Occipital lobe (tissue), 2 donors: ENCODE measurements around the gene IL19. TPM values are rescaled to one million over a fixed set of nuclear protein-coding genes. Genes with fewer than 3 reads are reported as not detected.
"Not testable (repeated sequence)": the region's sequence is repeated elsewhere in the genome, so short reads cannot be mapped to it uniquely, and the experiment has no call there.

Experiments used
- DNase-seq: peaks from one replicate; lab custom pipeline; 2025; lab: John Stamatoyannopoulos, UW
- total RNA-seq: library from RNA; depleted of rRNA; stranded (reverse); fragments of >200 nt; gene quantifications from one replicate; pipeline ENCODE4 v1.2.3, GENCODE V29; 2014

The IL19 gene
- total RNA-seq, 1 donor from 2014 or later, result not detected

GRCh38 chr1:206829875-206830274, 59.3 kb downstream of the IL19 start:
- no peak for DNase-seq

GRCh38 chr1:206831650-206832049, 61.1 kb downstream of the IL19 start:
- no peak for DNase-seq

DNA sequence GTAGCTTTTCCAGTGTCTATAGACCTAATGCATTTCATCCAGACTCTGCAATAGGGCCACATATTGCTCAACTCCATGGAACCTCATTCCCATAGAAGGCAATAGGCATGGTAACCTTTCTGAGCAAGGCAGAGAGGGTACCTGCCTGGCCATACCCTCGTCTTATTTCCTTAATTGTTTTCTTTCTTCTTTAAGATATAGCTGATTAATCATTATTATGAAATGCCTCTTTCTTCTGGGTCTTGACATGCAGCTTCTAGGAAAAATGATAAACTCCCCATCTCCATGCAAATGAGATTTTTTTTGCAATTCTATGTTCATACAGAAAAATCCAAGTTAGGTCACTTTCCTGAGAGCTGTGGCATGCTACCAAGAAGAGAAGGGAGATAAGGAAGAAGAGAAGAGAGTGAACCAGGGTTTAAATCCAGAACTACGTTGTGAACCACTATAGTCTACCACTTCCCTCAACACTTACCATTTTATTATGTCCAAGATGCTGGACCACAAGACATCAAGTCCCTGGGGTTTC, 61.8 kb downstream of the IL19 start:
- no peak for DNase-seq

DNA sequence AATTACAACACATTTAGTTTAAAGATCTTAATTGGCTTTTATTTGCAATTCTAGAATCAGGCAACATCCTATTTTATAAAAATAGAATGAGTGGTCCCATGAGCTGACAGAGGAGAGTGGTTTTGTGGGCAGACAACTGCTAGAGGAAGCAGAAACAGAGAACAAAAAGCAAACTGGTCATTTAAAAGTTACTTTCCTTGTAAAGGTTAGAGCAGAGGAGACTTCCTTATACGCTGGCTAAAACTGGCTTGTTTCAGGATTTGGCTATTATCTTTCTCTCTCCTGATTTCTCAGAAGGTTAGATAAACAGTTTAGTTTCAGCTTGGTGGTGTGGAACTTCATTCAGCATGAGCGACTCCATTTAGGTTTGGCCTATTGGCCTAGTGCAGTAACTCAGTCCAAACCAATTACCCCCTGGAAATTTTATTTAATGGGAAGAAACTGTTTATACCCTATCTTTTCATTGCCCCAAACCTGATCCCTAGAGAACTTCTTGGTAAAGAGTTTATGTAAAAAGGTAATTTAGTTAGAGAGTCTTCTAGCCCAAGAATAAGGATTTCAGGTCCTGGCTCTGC, 62.6 kb downstream of the IL19 start:
- DNase-seq, result no peak

GRCh38 chr1:206833801-206834200, 63.2 kb downstream of the IL19 start:
- no peak for DNase-seq

GRCh38 chr1:206834217-206834616, 63.6 kb downstream of the IL19 start:
- DNase-seq, result no peak

DNA sequence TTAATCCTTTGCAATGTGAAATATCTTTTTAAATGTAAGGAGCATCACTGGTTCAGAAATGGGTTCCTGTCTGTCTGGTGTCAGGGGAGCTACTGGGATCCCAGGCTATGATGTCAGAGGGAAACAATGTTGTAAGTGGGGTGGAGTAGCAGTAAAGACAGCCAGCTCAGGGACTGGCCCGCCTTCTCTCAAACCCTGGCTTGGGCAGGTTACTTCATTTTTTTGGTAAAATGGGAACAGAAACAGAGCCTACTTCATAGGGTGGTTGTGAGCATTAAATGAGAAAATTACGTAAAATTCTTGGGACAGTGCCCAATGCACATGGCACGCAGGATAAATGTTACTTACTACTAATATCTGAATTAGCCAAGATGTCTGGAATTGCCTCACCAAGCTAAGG, 64.1 kb downstream of the IL19 start:
- no peak for DNase-seq

DNA sequence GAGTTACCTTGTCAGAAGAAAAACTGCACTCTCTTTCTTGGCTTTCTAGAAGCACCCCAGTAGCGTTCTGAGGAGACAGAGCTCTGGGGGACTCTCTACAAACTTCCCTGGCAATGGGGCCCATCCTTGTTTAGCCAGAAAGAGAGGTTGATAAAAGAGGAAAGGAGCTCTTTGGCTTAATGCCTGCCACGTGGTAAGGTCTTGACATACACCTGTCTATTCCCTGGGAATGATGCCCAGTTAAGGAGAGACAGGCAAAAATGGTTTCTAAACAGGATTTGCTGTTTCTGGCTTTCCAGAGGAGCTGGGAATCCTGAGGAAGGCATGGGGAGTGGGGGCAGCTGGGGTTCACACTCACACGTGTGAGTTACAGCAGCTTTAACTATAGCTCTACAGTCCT, 64.6 kb downstream of the IL19 start:
- DNase-seq, result no peak

DNA sequence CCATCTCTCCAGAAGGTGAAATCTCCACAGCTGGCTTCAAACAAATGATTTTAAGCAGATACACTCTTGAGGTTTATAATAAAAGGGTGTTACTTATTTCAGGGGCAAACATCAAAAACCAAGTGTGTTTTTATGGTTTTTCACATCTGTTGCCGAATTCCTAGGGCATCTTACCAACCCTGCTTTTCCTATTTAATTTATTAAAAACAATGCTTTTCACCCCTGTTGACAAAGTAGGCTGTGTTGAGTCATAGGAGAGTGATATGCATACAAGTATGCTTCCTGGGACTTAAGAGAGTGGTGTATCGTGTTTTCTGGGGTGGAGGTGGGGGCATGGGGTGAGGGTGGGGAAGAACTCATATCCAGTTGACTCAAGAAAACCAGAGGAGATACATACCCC, 65.5 kb downstream of the IL19 start:
- DNase-seq, result no peak

DNA sequence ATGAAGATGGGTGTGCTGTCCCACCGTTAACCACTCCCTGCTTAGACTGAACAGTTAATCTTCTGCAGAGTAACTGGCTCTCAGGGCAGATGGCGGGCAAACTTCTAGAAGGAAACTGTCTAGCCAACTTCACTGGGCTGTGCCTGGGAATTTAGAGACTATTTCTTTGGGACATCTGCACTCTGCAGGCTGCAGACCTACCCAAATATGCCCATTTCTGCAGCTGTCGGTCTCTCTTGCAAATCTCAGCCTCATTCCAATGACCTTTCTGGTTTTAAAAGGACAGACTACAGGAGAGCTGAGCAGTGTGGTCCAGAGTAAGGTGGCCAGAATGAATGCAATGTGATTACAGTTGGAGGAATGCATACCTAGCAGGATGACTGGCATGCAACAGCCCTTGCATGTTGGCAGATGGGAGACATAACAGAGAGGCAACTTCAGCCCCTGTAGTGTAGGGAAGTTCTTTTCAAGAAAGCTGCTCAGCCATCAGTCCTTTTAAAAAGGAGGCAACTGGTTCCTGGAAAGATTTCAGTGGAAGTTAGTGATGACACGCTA, 68.5 kb downstream of the IL19 start:
- no peak for DNase-seq

DNA sequence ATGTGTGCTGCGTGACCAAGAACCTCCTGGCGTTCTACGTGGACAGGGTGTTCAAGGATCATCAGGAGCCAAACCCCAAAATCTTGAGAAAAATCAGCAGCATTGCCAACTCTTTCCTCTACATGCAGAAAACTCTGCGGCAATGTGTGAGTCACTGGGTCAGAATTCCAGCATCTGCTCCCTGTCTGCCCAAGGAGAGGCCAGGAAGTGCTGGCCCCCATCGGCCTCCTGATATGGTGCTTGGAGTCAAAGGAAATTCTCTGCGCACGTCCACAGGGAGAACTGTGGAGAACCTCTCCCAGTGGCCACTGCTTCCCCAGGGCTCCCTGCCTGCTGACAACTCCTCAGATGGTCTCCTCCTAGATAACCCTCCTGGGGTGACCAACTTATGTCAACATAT, 69.3 kb downstream of the IL19 start:
- DNase-seq, result no peak

- DNase-seq, result no peak
Measured at GRCh38 chr1:206841609-206842323, 71.2 kb downstream of the IL19 start.

- no peak for DNase-seq
Measured at GRCh38 chr1:206842854-206843253, 72.3 kb downstream of the IL19 start.

GRCh38 chr1:206843626-206844025, 73.1 kb downstream of the IL19 start:
- DNase-seq, result no peak

DNA sequence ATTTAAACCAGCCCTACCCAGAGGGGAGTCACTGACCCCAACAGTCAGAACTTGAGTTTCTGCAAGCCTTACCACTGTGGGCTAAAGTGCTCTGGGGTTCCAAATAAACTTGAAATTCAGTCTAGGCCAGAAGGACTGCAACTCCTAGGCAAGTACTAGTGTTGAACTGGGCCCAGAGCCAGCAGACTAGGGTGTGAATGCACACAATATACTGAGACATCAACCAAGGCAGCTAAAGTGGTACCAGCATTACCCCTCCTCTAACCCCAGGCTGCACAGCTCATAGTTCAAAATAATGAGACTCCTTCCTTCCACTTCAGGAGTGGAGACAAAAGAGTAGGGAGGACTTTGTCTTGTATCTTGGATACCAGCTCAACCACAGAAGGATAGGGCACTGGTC, 75.9 kb downstream of the IL19 start:
- no peak for DNase-seq

- DNase-seq, result no peak
Measured at GRCh38 chr1:206847337-206847834, 76.8 kb downstream of the IL19 start.

DNA sequence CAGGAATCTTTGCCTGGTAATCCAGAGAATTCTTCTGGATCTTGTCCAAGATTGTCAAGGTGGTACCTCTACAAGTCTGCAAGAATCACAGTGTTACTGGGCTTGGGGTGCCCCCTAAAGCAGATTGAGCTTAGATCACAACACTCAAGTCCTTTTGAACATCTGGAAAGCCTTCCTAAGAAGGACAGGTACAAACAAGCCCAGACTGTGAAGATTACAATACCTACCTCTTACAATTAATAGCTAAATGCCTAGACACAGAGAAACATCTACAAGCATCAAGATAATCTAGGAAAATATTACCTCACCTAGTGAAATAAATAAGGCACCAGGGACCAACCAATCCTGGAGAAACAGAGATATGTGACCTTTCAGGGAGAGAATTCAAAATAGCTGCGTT, 77.4 kb downstream of the IL19 start:
- DNase-seq, result no peak

DNA sequence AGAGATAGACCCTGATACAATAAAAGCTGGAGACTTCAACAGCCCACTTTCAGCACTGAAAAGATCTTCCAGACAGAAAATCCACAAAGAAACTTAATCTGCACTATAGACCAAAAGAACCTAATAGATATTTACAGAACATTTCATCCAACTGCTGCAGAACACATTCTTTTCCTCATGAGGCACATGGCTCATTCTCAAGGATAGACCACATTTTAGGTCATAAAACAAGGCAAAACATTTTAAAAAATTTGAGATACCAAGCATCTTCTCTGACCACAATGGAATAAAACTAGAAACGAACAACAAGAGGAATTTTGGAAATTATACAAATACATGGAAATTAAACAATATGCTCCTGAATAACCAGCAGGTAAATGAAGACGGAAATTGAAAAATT, 79.8 kb downstream of the IL19 start:
- DNase-seq, result no peak

GRCh38 chr1:206851341-206852010, 80.9 kb downstream of the IL19 start:
- no peak for DNase-seq

GRCh38 chr1:206852662-206853061, 82.1 kb downstream of the IL19 start:
- DNase-seq, result not testable (repeated sequence)

- not testable (repeated sequence) for DNase-seq
Measured at GRCh38 chr1:206853696-206854095, 83.1 kb downstream of the IL19 start.
